ENCODE data around the gene MEGF8.
A peak's percentile ranks its signal among the peaks of the same experiment; 100 is the strongest.

The MEGF8 gene

GRCh38 chr19:42287017-42287826, 38.2 kb upstream of the MEGF8 start:
- DNase-seq (ENCODE audit: low read depth in 4 of 4, low spot score in 1 of 4) = no peak

- no peak for DNase-seq (ENCODE audit: low read depth in 4 of 4, low spot score in 1 of 4)
These were observed 37.7 kb upstream of the MEGF8 start for GRCh38 chr19:42287827-42288107.

- no peak for DNase-seq (ENCODE audit: low read depth in 4 of 4, low spot score in 1 of 4)
These were observed 37.0 kb upstream of the MEGF8 start for GRCh38 chr19:42288387-42288786.

GRCh38 chr19:42288881-42289555, 36.4 kb upstream of the MEGF8 start:
- no peak for DNase-seq (ENCODE audit: low read depth in 4 of 4, low spot score in 1 of 4)

GRCh38 chr19:42289556-42290041, 35.8 kb upstream of the MEGF8 start:
- DNase-seq (ENCODE audit: low read depth in 4 of 4, low spot score in 1 of 4) = no peak

- no peak for DNase-seq (ENCODE audit: low read depth in 4 of 4, low spot score in 1 of 4)
These were observed 35.3 kb upstream of the MEGF8 start for GRCh38 chr19:42290136-42290522.

- no peak for DNase-seq (ENCODE audit: low read depth in 4 of 4, low spot score in 1 of 4)
These were observed 34.7 kb upstream of the MEGF8 start for GRCh38 chr19:42290523-42291434.

GRCh38 chr19:42291435-42291810, 34.0 kb upstream of the MEGF8 start:
- DNase-seq (ENCODE audit: low read depth in 4 of 4, low spot score in 1 of 4) = no peak

- DNase-seq (ENCODE audit: low read depth in 4 of 4, low spot score in 1 of 4) = no peak
These were observed 33.1 kb upstream of the MEGF8 start for GRCh38 chr19:42292042-42292960.

GRCh38 chr19:42292963-42293362, 32.5 kb upstream of the MEGF8 start:
- no peak for DNase-seq (ENCODE audit: low read depth in 4 of 4, low spot score in 1 of 4)

GRCh38 chr19:42293540-42293939, 31.9 kb upstream of the MEGF8 start:
- DNase-seq (ENCODE audit: low read depth in 4 of 4, low spot score in 1 of 4) = no peak

GRCh38 chr19:42293948-42294347, 31.5 kb upstream of the MEGF8 start:
- DNase-seq (ENCODE audit: low read depth in 4 of 4, low spot score in 1 of 4) = no peak

GRCh38 chr19:42294471-42295137, 30.8 kb upstream of the MEGF8 start:
- DNase-seq (ENCODE audit: low read depth in 4 of 4, low spot score in 1 of 4) = no peak

GRCh38 chr19:42295342-42295741, 30.1 kb upstream of the MEGF8 start:
- DNase-seq (ENCODE audit: low read depth in 4 of 4, low spot score in 1 of 4) = no peak

- peak; percentile 78 to 89 (median 83) for DNase-seq (ENCODE audit: low read depth in 4 of 4, low spot score in 1 of 4)
These were observed 29.5 kb upstream of the MEGF8 start for GRCh38 chr19:42295831-42296525.

GRCh38 chr19:42297039-42297438, 28.4 kb upstream of the MEGF8 start:
- DNase-seq (ENCODE audit: low read depth in 4 of 4, low spot score in 1 of 4) = no peak

GRCh38 chr19:42301646-42302203, 23.7 kb upstream of the MEGF8 start, which contains the start of gene PRR19:
Gene PRR19 (plus strand): TSS chr19:42302132. CDS start chr19:42309585, 7,453 bp downstream.
- no peak for DNase-seq (ENCODE audit: low read depth in 4 of 4, low spot score in 1 of 4)

GRCh38 chr19:42303101-42303464, 22.4 kb upstream of the MEGF8 start:
- no peak for DNase-seq (ENCODE audit: low read depth in 4 of 4, low spot score in 1 of 4)

- DNase-seq (ENCODE audit: low read depth in 4 of 4, low spot score in 1 of 4) = no peak
These were observed 21.6 kb upstream of the MEGF8 start for GRCh38 chr19:42303876-42304275.

All from stimulated activated CD4-positive, alpha-beta T cell treated with anti-CD3 and anti-CD28 coated beads, Interleukin-1b, Interleukin-23, amount 100 ng/mL, for 24 hours (primary cell).